Fibroblast of gingiva (primary cell): Measurements from ENCODE around the gene TMC5.
"Not testable (repeated sequence)": the region's sequence is repeated elsewhere in the genome, so short reads cannot be mapped to it uniquely, and the experiment has no call there.

Experiments
- DNase-seq: peaks from one replicate; pipeline ENCODE4 v3.0.0-alpha.2; 2011; ENCODE audit warnings: low read depth

TMC5 gene

DNA sequence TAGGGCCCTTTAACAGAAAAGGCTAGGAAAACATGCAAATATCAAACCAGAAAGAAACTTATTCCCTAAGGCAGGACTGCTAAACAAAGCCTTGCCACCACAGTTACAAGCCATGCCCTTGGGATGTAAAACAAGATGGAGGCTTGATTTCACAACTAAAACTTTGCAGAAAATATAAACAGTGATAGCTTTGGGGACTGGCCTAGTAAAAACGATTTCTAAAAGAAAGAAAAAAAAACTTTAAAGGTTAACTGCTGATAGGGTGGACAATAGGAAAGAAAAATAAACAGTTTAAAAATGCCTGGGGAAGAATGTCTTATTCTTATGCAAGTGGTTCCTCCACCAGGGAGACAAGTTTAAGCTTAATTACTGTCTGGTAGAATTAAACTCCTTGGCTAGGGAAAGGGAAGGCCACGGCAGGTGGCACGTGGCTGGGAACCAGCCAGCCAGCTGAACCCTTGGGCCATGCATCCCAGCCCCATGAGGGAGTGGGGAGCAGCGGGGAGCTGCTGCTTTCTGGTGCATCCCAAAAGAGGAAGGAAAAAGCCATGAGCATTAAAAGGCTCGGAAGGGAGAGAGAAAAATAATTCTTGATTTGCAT is 10.7 kb upstream of the TMC5 start:
- no peak for DNase-seq

DNA sequence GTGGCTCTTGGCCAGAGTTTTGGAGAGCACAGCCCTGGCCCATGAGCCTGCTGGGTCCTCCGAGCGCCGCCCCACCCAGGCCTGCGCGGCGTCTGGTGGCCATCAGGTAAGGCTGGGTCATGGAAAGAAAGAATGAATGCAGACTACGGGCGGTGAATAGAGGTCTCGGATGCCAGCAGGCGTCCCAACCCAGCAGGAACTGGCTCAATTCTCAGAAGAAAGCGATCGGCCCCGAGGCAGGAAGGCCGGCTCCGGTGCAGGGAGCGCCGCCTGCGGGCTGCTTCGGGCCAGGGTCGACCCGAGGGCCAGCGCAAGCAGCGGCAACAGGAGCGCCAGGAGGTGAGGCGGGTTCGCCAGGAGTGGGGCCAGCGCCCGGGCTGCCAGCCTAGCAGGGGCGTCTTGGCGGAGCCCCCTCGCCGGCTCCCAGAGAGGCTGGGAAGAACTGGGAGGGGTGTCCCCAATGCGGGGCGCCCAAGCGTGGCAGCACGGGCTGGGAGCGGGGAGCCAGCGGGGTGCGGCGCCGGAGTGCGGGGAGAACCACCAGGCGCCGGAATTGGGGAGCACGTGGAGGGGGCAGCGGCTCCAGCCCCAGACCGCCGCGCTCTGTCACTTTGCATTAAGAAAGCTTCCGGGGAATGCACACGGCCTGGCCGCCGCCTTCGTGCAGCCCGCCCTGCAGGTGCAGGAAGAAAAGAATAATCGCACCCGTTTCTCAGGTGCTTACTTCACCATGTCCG is 7.1 kb upstream of the TMC5 start:
- DNase-seq: no peak

- no peak for DNase-seq
Observed at GRCh38 chr16:19411298-19411697, 6.4 kb upstream of the TMC5 start.

GRCh38 chr16:19412055-19412454 is 5.6 kb upstream of the TMC5 start:
- DNase-seq: not testable (repeated sequence)

DNA sequence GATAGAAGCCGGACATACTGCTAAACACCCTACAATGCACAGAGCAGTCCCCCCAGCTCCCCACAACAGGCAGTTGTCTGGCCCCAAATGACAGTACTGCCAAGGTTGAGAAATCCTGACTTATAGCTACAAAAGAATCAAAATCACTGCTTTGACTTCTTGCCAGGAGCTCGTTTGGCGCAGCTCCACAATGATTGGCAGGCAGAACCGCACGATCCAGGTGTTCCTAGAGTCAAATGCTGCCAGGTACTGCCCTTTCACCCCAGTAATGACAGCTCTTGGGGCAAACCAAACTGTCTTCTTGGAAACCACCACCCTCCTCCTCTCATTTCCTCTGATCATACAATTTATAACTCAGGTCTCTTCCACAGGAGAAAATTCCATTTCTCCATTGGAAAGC is 2.2 kb upstream of the TMC5 start:
- no peak for DNase-seq

DNA sequence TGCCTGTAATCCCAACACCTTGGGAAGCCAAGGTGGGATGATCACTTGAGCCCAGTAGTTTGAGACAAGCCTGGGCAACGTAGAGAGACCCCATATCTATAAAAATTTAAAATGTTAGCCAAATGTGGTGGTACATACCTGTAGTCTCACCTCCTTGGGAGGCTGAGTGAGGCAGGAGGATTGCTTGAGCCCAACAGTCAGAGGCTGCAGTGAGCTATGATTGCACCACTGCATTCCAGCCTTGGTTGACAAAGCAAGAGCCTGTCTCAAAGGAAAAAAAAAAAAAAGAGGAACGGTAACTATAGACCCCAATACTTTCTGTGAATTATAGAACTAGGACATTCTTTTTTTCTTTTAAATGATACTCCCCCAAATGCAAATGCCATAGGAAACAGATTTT is 1.8 kb upstream of the TMC5 start:
- no peak for DNase-seq

GRCh38 chr16:19418200-19418599 is 517 bp downstream of the TMC5 start:
- DNase-seq: no peak

DNA sequence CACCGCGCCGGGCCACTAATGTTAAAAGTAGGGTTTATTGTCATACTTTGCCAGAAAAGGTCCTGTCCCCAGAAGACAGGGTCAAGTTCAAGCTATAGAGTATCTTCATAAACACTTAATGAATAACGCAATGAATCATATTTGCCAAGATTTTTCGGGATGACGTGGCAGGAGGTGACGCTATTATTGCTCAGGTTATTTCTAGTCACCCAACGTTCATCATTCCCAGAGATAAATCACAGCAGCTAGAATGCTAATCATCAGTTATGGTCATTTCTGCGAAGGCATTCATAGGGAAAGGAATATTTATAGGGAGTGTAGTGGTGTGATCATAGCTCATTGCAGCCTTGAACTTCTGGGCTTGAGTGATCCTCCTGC is 2.0 kb downstream of the TMC5 start:
- DNase-seq: no peak

- no peak for DNase-seq
Observed at GRCh38 chr16:19424478-19424877, 6.8 kb downstream of the TMC5 start.

DNA sequence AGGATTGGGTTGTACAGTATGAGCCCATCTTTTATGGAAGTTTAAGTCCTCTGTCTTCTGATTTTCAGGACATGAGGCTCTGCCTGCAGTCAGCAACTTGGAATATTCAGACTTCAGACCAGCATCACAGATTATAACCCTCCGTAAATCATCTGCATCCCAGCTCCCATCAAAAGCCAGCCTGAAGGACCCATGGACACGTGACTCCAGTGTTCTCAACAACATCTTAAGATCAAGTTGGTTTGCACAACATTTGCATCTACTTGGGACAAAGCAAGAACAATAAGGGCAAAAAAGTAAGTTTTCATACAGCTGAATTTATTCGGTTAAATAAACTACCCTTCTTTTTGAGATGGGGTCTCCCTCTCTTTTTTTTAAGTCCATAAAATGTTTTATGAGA is 12.7 kb downstream of the TMC5 start:
- DNase-seq: no peak

- no peak for DNase-seq
Observed at GRCh38 chr16:19431636-19432340, 14.1 kb downstream of the TMC5 start.

DNA sequence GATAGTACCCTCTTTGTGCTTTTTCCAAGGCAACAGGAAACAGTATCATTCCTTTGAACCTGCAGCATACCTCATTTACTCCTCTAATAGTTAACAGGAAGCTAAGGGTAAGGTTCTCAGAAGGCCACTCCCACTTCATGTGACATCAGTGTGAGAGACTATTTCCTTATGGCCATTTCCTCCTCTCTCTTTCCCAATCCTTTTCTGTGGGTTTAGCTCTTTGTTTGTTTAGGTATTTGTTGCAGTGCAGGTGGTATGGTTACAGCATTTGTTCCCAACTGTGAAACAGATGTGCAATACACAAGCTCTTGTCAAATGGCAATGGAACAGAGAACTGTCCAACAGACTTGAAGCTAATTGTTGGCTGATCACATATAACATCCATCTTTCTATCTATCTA is 14.7 kb downstream of the TMC5 start:
- no peak for DNase-seq

GRCh38 chr16:19434584-19434983 is 16.9 kb downstream of the TMC5 start:
- DNase-seq: no peak

- no peak for DNase-seq
Observed at GRCh38 chr16:19436540-19436939, 18.9 kb downstream of the TMC5 start.

DNA sequence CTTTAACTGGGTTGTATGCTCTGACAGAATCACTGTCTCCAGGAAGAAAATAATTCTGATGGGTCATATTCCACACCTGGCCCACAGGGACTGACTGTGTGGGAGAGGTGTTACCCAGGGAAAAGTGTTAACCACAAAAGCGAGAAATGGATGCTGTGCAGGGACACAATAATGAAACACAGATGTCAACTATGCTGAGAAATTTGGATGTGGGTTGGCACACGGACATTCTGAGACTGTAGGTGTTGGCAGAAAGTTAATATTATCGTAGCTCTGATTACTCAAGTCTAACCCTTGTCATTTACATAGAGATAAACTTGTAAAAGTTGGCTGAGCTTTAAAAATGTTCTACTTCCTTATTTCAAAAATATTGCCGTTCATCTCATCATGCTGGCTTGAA is 19.6 kb downstream of the TMC5 start:
- DNase-seq: no peak

- no peak for DNase-seq
Observed at GRCh38 chr16:19438739-19439138, 21.1 kb downstream of the TMC5 start.

DNA sequence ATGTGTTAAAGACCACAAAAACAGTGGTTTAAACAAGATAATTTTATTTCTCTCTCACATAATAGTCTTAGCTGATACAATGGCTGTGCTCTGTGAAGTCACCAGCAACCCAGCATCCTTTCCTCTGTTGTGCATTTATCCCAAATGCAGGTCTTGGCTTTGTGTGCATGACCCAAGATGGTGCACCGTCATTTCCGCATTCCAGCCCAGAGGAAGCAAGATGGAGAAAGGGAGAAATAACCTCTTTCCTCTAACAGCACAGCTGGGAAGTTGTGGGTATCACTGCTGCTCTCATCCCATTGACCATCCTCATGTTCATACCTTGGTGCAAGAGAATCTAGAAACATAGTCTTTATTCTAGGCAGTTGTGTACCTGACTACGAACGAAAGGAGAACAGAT is 21.8 kb downstream of the TMC5 start:
- DNase-seq: no peak

DNA sequence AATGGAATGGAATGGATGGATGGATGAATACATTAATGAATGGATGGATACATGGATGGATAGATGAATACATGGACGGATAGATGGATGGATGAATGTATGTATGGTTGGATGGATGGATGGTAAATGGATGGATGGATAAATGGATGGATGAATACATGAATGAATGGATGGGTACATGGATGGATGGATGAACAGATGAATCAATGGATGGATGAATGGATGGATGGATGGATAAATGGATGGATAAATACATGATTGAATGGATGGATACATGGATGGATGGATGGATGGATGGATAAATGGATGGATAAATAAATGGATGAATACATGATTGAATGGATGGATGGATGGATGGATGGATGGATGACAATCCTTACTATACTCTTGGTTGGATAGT is 26.0 kb downstream of the TMC5 start:
- no peak for DNase-seq

- DNase-seq: no peak
Observed at GRCh38 chr16:19446300-19446846, 28.7 kb downstream of the TMC5 start.

DNA sequence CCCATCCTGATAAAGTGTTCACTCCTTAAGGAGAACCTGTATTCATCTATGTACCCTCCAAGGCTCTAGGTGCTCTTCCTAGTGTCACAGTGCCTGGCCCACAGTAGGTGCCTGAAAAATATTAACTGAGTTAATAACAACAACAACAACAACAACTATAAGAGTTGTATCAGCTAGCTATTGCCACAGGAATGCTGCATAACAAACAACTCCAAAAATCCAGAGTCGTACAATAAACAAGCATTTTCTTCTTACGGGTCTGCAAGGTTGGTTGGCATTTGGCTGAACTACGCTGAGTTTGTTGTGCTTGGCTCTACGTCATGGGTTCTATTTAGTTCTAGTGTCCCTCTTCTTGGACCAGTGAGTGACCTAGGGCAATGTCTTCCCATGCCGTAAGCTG is 29.2 kb downstream of the TMC5 start:
- no peak for DNase-seq

DNA sequence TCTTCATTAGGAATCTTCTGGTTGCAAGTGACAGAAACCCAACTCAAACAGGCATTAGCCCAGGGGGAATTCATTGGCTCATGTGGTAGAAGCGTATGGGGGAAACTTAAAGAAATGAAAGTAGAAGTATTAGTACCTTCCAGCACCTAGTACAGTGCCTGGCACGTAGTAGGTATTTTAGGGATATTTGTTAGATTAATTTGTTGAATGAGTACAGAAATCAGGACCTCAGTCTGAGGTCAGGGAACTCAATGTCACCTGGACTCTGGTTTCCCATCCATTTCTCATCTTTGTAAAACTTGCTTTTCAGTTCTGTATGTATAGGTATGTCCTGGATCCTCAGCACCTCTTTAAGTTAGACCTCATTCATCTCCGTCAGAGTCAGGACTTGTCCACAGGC is 32.5 kb downstream of the TMC5 start:
- no peak for DNase-seq

GRCh38 chr16:19458722-19459379 is 41.2 kb downstream of the TMC5 start:
- DNase-seq: no peak

GRCh38 chr16:19460397-19460796 is 42.7 kb downstream of the TMC5 start:
- DNase-seq: no peak
